Tibial nerve (tissue), 4 donors: ENCODE results near the gene SLC12A2. TPM values are rescaled to one million over a fixed set of nuclear protein-coding genes. Genes with fewer than 3 reads are reported as not detected.

Experiments
- DNase-seq, 2 donors: peaks; one replicate each; pipeline ENCODE4 v3.0.0-alpha.2; 2019; ENCODE audit warnings: low spot score in 2 of 2
- H3K27ac ChIP-seq, 4 donors: fragments of 200-600 bp; sonication (generic) in 3 of 4; one replicate each; pipeline ENCODE4 v1.5.1; 2017 to 2019; ENCODE audit warnings: mild to moderate bottlenecking in 1 of 4
- H3K27me3 ChIP-seq, 2 donors: fragments of 200-600 bp; sonication (generic) in 1 of 2; one replicate each; pipeline versions ENCODE4 v1.5.1 to v1.6.0; 2017 to 2019
- H3K36me3 ChIP-seq, 3 donors: fragments of 200-600 bp; sonication (generic); one replicate each; pipeline ENCODE4 v1.5.1; 2018 to 2019
- H3K4me1 ChIP-seq, 4 donors: fragments of 200-600 bp; sonication (generic) in 3 of 4; one replicate each; pipeline ENCODE4 v1.5.1; 2017 to 2019
- H3K4me3 ChIP-seq, 4 donors: fragments of 200-600 bp; sonication (generic) in 3 of 4; one replicate each; pipeline ENCODE4 v1.5.1; 2017 to 2019; ENCODE audit warnings: mild to moderate bottlenecking in 1 of 4, moderate library complexity in 1 of 4
- H3K9me3 ChIP-seq, 4 donors: fragments of 200-600 bp; sonication (generic) in 3 of 4; one replicate each; pipeline ENCODE4 v1.5.1; 2017 to 2019
- EP300 ChIP-seq, 2 donors: sonication (generic); formaldehyde crosslinking; IDR thresholded peaks; one replicate each; pipeline ENCODE4 v1.6.1; 2017; ENCODE audit warnings: antibody characterized with exemption in 2 of 2, mild to moderate bottlenecking in 1 of 2
- POLR2A ChIP-seq, 2 donors: fragments of 450-650 bp; IDR thresholded peaks; one replicate each; pipeline ENCODE4 v1.6.1; 2017; ENCODE audit warnings: antibody characterized with exemption in 2 of 2, mild to moderate bottlenecking in 2 of 2, moderate library complexity in 2 of 2
- WGBS, 2 donors: methylation state at CpG; one replicate each; pipeline ENCODE4 v1.1.5; 2018; 5-methylcytosine and 5-hydroxymethylcytosine counted together
- total RNA-seq, 4 donors: library from RNA; depleted of rRNA; stranded (reverse); fragments of >200 nt; gene quantifications; one replicate each; pipeline ENCODE4 v1.1.0, GENCODE V29; 2016
- TF ChIP-seq, protein P1 (sequence below), 5 experiments: fragments of 200-600 bp in 3 of 5; fragments of 450-650 bp in 2 of 5; sonication (generic) in 3 of 5; IDR thresholded peaks; one replicate each; pipeline ENCODE4 v1.5.1; 2016 to 2019; ENCODE audit warnings: antibody characterized with exemption in 5 of 5, mild to moderate bottlenecking in 3 of 5, moderate library complexity in 2 of 5

SLC12A2 gene
- total RNA-seq, 4 donors from 2014 or later = 49.8 to 93.1 (median 85.3) TPM

DNA sequence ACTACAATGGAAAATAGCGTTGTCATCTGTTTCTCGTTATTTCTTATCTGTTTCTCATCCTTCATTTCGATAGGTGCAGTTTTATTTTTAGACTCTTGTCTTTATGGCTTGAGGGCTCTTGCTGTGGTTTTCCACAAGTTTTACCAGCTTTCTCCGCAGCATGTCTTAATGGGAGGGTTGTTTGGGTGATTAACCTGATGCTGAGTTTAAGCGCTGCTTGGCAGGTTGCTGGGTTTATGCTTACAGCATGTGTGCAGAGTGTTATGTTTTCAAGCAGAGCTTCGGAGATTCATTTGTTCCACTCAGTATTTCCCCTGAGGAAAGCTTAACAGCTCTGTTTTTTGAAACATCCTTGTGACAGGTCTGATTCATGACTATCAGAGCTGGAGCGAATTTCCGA lies 154.0 kb downstream of the SLC12A2 start:
- no peak for DNase-seq
- no peak overlapping the region for H3K27ac ChIP-seq
- 50 to 51% methylated on average over 8 of the region's 8 CpGs for WGBS, 2 donors
- no peaks in the 10 kb centered on the region for H3K36me3 ChIP-seq
- H3K4me3 ChIP-seq = no peak overlapping the region
- peaks cover 0 to 8% (median 0%) of the 10 kb centered on the region in 4 donors for H3K4me1 ChIP-seq
- H3K27me3 ChIP-seq = no peaks in the 10 kb centered on the region
- TF ChIP-seq EP300 (IDR thresholded peaks at IDR 0.05) = no peak
- TF ChIP-seq POLR2A (IDR thresholded peaks at IDR 0.05) = no peak
- TF ChIP-seq, protein P1, sequence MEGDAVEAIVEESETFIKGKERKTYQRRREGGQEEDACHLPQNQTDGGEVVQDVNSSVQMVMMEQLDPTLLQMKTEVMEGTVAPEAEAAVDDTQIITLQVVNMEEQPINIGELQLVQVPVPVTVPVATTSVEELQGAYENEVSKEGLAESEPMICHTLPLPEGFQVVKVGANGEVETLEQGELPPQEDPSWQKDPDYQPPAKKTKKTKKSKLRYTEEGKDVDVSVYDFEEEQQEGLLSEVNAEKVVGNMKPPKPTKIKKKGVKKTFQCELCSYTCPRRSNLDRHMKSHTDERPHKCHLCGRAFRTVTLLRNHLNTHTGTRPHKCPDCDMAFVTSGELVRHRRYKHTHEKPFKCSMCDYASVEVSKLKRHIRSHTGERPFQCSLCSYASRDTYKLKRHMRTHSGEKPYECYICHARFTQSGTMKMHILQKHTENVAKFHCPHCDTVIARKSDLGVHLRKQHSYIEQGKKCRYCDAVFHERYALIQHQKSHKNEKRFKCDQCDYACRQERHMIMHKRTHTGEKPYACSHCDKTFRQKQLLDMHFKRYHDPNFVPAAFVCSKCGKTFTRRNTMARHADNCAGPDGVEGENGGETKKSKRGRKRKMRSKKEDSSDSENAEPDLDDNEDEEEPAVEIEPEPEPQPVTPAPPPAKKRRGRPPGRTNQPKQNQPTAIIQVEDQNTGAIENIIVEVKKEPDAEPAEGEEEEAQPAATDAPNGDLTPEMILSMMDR (IDR thresholded peaks at IDR 0.05) = no peak
- H3K9me3 ChIP-seq = no peaks in the 10 kb centered on the region
